Fibroblast of pulmonary artery (primary cell): ENCODE results near the gene PCYT2.

Source experiments
- DNase-seq: peaks from one replicate; pipeline ENCODE4 v3.0.0-alpha.2; 2010; ENCODE audit warnings: low read depth
- H3K4me3 ChIP-seq: replicated peaks from 2 replicates; pipeline ENCODE4 v1.5.1; 2011; ENCODE audit warnings: low read depth, mild to moderate bottlenecking, control low read depth, low read length, moderate library complexity
- CTCF ChIP-seq: IDR thresholded peaks from 2 replicates; pipeline ENCODE4 v1.5.1; 2011; ENCODE audit warnings: mild to moderate bottlenecking, control low read depth, low read length, inconsistent platforms; ENCODE audit errors: missing control alignments

Gene PCYT2

GRCh38 chr17:81859906-81860755 lies 51.1 kb downstream of the PCYT2 start, which contains the start of gene P4HB:
Gene P4HB, minus strand, starts transcription at chr17:81860535. Its CDS starts 64 bp downstream, at chr17:81860471.
- peak within 1 kb of the TSS; percentile 92 for H3K4me3 ChIP-seq
- DNase-seq = no peak
- no peak for TF ChIP-seq CTCF

- H3K4me3 ChIP-seq = peak overlapping the region; percentile 92
- no peak for TF ChIP-seq CTCF
- peak; percentile 33 for DNase-seq
Observed at GRCh38 chr17:81858967-81859905, 52.0 kb downstream of the PCYT2 start.

- peak overlapping the region; percentile 92 for H3K4me3 ChIP-seq
- no peak for TF ChIP-seq CTCF
- DNase-seq = no peak
Observed at GRCh38 chr17:81858170-81858966, 52.8 kb downstream of the PCYT2 start.

- H3K4me3 ChIP-seq = no peak overlapping the region
- no peak for TF ChIP-seq CTCF
- DNase-seq = no peak
Observed at GRCh38 chr17:81854974-81855774, 56.0 kb downstream of the PCYT2 start.

GRCh38 chr17:81852237-81852636 lies 59.0 kb downstream of the PCYT2 start:
- no peak for TF ChIP-seq CTCF
- no peak for DNase-seq
- H3K4me3 ChIP-seq = no peak overlapping the region

GRCh38 chr17:81851423-81851822 lies 59.8 kb downstream of the PCYT2 start:
- H3K4me3 ChIP-seq = no peak overlapping the region
- TF ChIP-seq CTCF = no peak
- no peak for DNase-seq
